ENCODE measurements around the gene LRRC25.
"Not testable (repeated sequence)": the region's sequence is repeated elsewhere in the genome, so short reads cannot be mapped to it uniquely, and the experiment has no call there.

The LRRC25 gene

DNA sequence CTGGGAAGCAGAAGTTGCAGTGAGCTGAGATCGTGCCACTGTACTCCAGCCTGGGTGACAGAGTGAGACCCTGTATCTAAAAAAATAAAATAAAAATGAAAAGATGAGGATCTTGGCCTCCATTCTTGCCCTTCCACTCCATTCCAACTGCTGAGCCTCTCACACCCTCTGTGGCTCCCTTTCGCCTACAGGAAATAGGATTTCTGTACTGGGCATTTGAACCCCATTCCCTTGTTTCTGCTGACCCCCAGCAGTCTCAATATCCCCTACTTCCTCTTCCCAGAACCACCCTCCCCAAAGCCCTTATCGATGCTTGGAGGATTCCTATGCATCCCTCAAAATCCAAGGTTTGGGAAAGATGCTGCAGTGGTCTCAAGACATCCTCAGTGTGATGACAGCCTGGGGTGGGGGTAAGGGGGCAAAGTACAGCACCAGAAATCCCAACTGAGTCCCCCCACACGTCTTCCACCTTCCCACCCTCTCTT, 24.0 kb downstream of the LRRC25 start:
- in situ Hi-C loops (cut with MboI; ENCODE audit: low sequenced_read_pairs, unreplicated experiment), result no loop called here
- TF ChIP-seq, protein P1, sequence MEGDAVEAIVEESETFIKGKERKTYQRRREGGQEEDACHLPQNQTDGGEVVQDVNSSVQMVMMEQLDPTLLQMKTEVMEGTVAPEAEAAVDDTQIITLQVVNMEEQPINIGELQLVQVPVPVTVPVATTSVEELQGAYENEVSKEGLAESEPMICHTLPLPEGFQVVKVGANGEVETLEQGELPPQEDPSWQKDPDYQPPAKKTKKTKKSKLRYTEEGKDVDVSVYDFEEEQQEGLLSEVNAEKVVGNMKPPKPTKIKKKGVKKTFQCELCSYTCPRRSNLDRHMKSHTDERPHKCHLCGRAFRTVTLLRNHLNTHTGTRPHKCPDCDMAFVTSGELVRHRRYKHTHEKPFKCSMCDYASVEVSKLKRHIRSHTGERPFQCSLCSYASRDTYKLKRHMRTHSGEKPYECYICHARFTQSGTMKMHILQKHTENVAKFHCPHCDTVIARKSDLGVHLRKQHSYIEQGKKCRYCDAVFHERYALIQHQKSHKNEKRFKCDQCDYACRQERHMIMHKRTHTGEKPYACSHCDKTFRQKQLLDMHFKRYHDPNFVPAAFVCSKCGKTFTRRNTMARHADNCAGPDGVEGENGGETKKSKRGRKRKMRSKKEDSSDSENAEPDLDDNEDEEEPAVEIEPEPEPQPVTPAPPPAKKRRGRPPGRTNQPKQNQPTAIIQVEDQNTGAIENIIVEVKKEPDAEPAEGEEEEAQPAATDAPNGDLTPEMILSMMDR (IDR thresholded peaks at IDR 0.05; ENCODE audit: borderline replicate concordance, control extremely low read depth, extremely low read depth, insufficient read depth, missing control alignments), result no peak
- DNase-seq (ENCODE audit: low spot score), result no peak

DNA sequence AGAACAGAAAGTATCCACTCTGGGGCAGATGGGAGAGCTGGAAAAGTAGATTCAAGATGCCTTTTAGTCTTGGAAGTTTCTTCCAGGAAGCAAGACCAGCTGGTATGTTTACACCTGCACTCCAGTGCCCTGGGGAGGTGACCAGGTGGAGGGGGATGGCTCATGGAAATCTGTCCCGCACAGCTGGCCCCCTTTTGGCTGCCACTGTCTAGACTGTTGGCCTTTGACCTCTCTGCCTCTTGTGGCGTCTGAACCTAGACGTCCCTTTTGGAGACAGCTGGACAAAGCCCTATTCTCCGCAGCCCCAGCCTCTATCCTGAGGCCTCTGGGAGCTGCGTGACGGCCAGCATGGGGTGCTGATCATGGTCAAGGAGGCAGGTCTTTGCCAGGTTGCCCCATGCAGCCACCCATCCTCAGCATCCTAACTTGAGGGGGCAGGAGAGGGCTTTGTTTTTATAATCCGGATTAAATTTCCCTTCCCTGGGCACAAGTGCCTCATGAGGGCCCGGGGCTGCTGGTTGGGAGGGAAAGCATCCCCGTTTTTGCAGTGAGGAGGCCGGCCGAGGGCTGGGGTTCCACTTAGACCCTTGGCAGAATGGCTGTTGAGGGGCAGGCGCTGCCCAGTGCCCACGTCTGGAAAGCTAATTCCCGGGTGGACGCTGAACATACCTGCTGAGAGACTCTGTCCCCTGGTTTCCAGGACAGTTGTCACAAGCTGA, 28.8 kb downstream of the LRRC25 start:
- TF ChIP-seq, protein P1 (IDR thresholded peaks at IDR 0.05; ENCODE audit: borderline replicate concordance, control extremely low read depth, extremely low read depth, insufficient read depth, missing control alignments), result no peak
- in situ Hi-C loops (cut with MboI; ENCODE audit: low sequenced_read_pairs, unreplicated experiment), result no loop called here
- no peak for DNase-seq (ENCODE audit: low spot score)

DNA sequence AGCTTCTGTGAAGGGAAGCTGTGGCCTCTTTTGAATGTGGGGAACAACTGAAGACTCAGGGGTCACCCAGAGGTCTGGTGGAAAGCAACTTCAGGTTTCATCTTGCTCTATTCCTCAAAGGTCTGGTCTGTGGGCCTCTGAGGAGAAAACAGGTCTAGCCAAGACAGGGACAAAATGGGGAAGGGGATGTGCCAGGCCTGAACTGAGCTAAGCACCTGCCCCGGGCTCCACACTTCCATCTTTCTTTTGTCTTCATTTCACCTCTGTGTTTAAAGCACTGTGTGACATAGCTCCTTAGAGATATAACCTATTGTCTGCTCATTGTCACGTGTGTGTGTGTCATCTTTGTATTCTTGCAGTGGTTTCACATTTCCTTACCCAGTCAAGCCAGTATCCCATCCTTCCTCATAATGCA, 31.4 kb downstream of the LRRC25 start:
- DNase-seq (ENCODE audit: low spot score), result no peak
- TF ChIP-seq, protein P1 (IDR thresholded peaks at IDR 0.05; ENCODE audit: borderline replicate concordance, control extremely low read depth, extremely low read depth, insufficient read depth, missing control alignments), result no peak
- in situ Hi-C loops (cut with MboI; ENCODE audit: low sequenced_read_pairs, unreplicated experiment), result no loop called here

DNA sequence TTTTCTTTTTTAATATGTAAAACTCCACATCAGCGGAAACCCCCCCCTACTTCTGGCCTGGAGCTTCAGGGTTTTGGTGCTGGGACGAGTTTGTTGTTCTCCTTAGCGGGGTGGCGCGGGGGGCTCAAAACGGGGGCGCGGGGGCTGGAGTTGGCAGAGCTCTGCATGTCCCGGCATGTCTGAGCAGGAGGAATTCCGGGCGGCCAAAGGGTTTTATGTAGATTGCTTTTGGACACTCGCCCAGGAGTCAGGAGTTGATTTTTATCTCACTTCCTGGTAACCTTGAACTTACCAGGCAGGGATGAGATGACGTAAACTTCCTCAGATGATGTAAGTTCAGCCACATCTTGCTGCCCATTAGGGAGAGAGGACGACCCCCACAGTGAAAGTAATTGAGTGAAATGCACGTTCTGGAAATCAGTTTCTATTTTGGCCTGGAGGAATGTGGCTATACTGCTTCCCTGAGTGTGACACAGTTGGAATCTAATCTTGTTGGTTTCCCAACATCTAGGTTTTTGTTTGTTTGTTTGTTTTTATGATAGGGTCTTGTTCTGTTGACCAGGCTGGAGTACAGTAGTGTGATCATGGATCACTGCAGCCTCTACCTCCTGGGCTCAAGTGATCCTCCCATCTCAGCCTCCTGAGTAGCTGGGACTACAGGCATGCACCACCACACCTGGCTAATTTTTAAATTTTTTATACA, 32.4 kb downstream of the LRRC25 start:
- no peak for DNase-seq (ENCODE audit: low spot score)
- TF ChIP-seq, protein P1 (IDR thresholded peaks at IDR 0.05; ENCODE audit: borderline replicate concordance, control extremely low read depth, extremely low read depth, insufficient read depth, missing control alignments), result no peak
- in situ Hi-C loops (cut with MboI; ENCODE audit: low sequenced_read_pairs, unreplicated experiment), result no loop called here

DNA sequence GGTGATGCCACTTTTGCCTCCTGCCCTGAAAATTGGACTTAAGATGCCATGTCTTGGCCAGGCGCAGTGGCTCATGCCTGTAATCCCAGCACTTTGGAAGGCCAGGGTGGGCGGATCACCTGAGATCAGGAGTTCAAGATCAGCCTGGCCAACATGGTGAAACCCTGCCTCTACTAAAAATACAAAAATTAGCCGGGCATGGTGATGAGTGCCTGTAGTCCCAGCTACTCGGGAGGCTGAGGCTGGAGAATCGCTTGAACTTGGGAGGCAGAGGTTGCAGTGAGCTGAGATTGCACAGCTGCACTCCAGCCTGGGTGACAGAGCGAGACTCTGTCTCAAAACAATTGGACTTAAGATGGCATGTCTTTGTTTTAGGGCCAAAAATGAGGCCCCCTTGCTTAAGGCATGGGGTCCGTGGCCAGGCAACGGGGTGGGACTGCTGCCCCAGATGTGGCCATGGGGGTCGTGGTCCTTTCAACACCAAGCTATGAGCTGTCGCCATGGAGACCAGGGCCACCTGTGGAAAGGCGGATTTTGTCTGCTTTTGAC, 33.1 kb downstream of the LRRC25 start:
- in situ Hi-C loops (cut with MboI; ENCODE audit: low sequenced_read_pairs, unreplicated experiment); DNase-seq (ENCODE audit: low spot score): not testable (repeated sequence)

DNA sequence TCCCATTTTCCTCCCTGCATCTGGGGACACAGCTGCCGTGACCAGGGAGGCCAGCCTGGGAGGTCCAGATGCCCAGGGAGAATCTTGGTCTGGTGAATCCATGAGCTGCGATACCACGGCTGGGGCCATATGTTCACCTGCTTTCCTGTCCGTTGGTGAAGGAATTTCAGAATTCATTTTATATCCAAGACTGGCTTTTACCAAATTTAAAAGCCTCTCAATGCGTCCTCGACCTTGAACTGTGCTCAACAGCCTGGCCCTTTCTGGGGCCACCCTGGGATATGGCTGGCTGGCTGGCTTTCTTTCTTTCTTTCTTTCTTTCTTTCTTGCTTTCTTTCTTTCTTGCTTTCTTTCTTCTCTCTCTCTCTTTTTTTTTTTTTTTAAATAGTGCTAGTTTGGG, 33.6 kb downstream of the LRRC25 start:
- TF ChIP-seq, protein P1 (IDR thresholded peaks at IDR 0.05; ENCODE audit: borderline replicate concordance, control extremely low read depth, extremely low read depth, insufficient read depth, missing control alignments), result no peak
- DNase-seq (ENCODE audit: low spot score), result no peak
- in situ Hi-C loops (cut with MboI; ENCODE audit: low sequenced_read_pairs, unreplicated experiment), result no loop called here
